ENCODE measurements around the gene EXD1.
"Not testable (repeated sequence)": the region's sequence is repeated elsewhere in the genome, so short reads cannot be mapped to it uniquely, and the experiment has no call there.

Gene EXD1

GRCh38 chr15:41148065-41148464 lies 82.5 kb downstream of the EXD1 start:
- no peak for DNase-seq (ENCODE audit: low read depth, low spot score)

- DNase-seq (ENCODE audit: low read depth, low spot score), result no peak
Measured at GRCh38 chr15:41139619-41140018, 90.9 kb downstream of the EXD1 start.

- DNase-seq (ENCODE audit: low read depth, low spot score), result not testable (repeated sequence)
Measured at GRCh38 chr15:41139112-41139511, 91.4 kb downstream of the EXD1 start.

- not testable (repeated sequence) for DNase-seq (ENCODE audit: low read depth, low spot score)
Measured at GRCh38 chr15:41135580-41135979, 95.0 kb downstream of the EXD1 start.

GRCh38 chr15:41133454-41133853 lies 97.1 kb downstream of the EXD1 start:
- DNase-seq (ENCODE audit: low read depth, low spot score), result no peak
